ENCODE results near the gene DNAJC27.

Gene DNAJC27

DNA sequence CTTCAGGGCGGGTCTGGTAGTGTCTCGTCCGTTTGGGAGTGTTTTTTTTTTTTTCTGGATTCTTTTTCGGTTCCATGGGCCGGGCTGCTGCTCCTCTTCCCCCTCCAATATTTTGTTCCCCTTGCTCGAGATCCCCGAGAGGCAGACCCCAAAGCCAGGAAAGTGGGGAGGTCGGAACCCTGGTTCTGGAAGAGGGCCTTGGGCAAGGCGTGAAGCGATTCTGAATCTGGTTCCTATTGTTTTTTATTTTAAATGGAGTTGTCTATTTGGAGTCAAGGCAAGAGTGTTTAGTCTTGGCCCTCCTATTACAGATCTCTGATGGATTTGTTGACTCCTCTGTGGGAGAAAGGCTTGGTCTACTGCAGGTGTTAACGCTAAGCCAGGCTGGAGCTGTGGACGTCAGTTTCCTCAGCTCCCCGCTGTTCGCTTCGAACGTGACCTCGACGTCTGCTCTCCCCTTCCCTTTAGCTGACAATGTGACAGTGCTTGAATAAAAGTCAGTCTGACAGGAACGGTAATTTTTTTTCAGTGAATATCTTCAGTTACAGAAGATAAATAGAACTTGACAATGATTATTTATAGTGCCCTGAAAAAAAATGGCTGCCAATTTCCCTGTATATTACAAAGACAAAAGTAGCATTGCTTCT lies 683 bp upstream of the DNAJC27 start:
- Histone ChIP-seq H3K36me3 (peaks cover under 1% of the 10 kb centered on the region), H4K20me1 (no peaks in the 10 kb centered on the region), H3K9me3 (no peaks in the 10 kb centered on the region), H3K9ac (peak overlapping the region; percentile 93), H3K4me1 (peaks cover 22% of the 10 kb centered on the region), H3K27me3 (no peaks in the 10 kb centered on the region), H3K4me2 (peak overlapping the region; percentile 92), H3K4me3 (peak overlapping the region; percentile 84), H3K27ac (peak overlapping the region; percentile 93)
- TF ChIP-seq Cebpa-rat (IDR thresholded peaks at IDR 0.05) = no peak

DNA sequence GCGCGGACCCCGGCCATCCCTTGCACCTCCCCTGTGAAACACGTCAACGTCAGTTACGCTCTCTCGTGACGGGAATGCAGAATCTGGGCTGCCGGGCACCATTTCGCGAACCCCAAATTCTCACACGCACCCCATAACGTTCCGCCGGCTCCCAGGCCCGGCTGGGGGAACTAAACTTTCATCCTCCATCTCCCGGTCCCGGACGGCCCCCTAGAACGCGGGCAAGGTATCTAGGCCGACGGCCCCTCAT lies 544 bp downstream of the DNAJC27 start:
- H3K4me1 ChIP-seq = peaks cover 22% of the 10 kb centered on the region
- H3K27me3 ChIP-seq = no peaks in the 10 kb centered on the region
- peak overlapping the region; percentile 93 for H3K27ac ChIP-seq
- peak overlapping the region; percentile 84 for H3K4me3 ChIP-seq
- no peaks in the 10 kb centered on the region for H4K20me1 ChIP-seq
- H3K36me3 ChIP-seq = peaks cover 13% of the 10 kb centered on the region
- no peaks in the 10 kb centered on the region for H3K9me3 ChIP-seq
- TF ChIP-seq Cebpa-rat (IDR thresholded peaks at IDR 0.05) = no peak
- peak overlapping the region; percentile 92 for H3K4me2 ChIP-seq
- peak overlapping the region; percentile 93 for H3K9ac ChIP-seq

DNA sequence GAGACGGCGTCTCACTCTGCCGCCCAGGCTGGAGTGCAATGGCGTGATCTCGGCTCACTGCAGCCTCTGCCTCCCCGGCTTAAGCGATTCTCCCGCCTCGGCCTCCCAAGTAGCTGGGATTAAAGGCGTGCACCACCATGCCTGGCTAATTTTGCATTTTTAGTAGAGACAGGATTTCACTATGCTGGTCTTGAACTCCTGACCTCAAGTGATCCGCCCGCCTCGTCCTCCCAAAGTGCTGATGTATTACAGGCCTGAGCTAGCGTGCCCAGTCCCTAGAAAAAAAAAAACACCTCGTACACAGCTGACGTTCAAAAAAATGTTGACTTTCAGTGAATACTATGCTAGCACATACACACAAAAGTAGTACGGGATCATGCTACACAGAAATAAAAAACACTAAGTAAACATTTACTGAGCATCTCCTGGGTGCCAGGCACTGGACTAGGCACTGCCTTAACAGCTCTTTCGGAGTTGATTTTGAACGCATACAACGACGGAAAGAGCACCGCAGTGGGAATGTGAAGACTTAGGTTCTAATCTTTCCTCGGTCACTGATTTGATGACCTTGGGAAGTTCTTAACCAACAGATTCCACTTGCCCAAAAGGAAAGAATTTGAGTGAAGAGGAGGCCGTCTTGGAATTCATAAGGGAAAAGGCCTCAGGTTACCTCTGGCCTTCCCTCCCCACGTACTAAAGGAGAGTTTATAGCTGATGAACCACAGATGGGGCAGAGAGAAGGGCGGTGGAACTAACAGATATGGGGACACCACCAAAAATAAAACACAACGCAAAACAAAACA lies 1.1 kb downstream of the DNAJC27 start:
- Histone ChIP-seq H3K4me3 (peak overlapping the region; percentile 84), H3K27ac (peak overlapping the region; percentile 93), H3K27me3 (no peaks in the 10 kb centered on the region), H3K9me3 (no peaks in the 10 kb centered on the region), H4K20me1 (no peaks in the 10 kb centered on the region), H3K9ac (peak overlapping the region; percentile 93), H3K4me1 (peaks cover 22% of the 10 kb centered on the region), H3K36me3 (peaks cover 17% of the 10 kb centered on the region), H3K4me2 (peak overlapping the region; percentile 92)
- no peak for TF ChIP-seq Cebpa-rat (IDR thresholded peaks at IDR 0.05)

DNA sequence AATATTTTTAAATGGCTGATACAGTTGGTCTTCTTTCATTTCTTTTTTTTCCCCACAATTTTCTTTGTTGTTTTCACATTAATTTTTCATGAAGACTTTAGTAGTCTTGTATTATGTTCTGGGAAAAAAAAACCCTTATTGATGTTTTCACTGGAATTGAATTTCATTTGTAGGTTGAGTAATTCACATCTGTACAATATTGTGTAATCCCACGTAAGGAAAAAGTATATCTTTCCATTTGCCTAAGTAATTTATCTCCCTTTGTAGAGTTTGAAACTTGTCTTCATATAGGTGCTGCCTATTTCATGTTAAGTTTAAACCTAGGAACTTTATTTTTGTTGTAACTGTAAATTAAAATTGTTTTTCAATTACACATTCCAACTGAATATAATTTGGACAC lies 2.0 kb downstream of the DNAJC27 start:
- no peak for TF ChIP-seq Cebpa-rat (IDR thresholded peaks at IDR 0.05)
- H3K4me2 ChIP-seq = no peak overlapping the region

DNA sequence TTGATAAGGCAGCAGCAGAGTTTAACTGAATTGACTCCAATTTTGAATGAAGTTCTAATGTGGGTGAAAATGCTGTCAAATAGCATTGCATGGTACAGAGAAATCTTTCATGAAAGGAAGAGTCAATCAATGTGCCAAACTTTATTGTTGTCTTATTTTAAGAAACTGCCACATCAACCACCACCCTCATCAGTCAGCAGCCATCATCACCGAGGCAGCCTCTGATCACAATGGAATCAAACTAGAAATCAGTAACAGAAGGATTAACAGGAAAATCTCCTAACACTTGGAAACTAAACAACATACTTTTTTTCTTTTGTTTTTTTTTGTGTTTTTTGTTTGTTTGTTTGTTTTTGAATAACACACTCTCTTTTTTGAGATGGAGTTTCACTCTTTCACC lies 9.9 kb downstream of the DNAJC27 start:
- no peak overlapping the region for H3K27ac ChIP-seq
- no peak for TF ChIP-seq Cebpa-rat (IDR thresholded peaks at IDR 0.05)
- no peak overlapping the region for H3K4me3 ChIP-seq
- H3K27me3 ChIP-seq = no peaks in the 10 kb centered on the region
- peaks cover 86% of the 10 kb centered on the region for H3K36me3 ChIP-seq
- H3K4me2 ChIP-seq = no peak overlapping the region
- H4K20me1 ChIP-seq = no peaks in the 10 kb centered on the region
- peaks cover 8% of the 10 kb centered on the region for H3K4me1 ChIP-seq
- no peak overlapping the region for H3K9ac ChIP-seq
- H3K9me3 ChIP-seq = no peaks in the 10 kb centered on the region

More for the DNA sequence above, 2.0 kb downstream of the DNAJC27 start:
- Histone ChIP-seq H3K9me3 (no peaks in the 10 kb centered on the region), H3K4me3 (no peak overlapping the region), H3K9ac (no peak overlapping the region), H3K36me3 (peaks cover 26% of the 10 kb centered on the region), H3K4me1 (peaks cover 22% of the 10 kb centered on the region), H3K27ac (no peak overlapping the region), H3K27me3 (no peaks in the 10 kb centered on the region), H4K20me1 (no peaks in the 10 kb centered on the region)

DNA sequence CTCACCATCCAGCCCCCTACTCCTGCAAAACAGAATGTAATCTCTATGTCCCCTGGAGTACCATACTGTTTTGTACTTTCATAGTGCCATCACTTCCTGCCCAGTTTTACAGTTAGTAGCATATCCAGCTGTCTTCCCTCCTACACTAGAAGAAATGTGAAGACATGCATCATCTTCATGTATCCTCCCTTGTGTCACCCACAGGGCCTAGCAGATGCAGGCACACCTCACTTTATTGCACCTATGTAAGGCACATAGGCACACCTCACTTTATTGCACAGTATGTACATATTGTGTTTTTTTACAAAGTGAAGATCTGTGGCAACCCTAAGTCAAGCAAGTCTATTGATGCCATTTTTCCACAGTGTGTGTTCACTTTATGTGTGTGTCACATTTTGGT lies 12.0 kb downstream of the DNAJC27 start:
- H3K9me3 ChIP-seq = peaks cover 14% of the 10 kb centered on the region
- H3K9ac ChIP-seq = no peak overlapping the region
- no peak overlapping the region for H3K27ac ChIP-seq
- H3K27me3 ChIP-seq = no peaks in the 10 kb centered on the region
- H3K4me3 ChIP-seq = no peak overlapping the region
- H3K36me3 ChIP-seq = peaks cover 87% of the 10 kb centered on the region
- H4K20me1 ChIP-seq = no peaks in the 10 kb centered on the region
- TF ChIP-seq Cebpa-rat (IDR thresholded peaks at IDR 0.05) = no peak
- H3K4me1 ChIP-seq = peaks cover 8% of the 10 kb centered on the region
- no peak overlapping the region for H3K4me2 ChIP-seq

DNA sequence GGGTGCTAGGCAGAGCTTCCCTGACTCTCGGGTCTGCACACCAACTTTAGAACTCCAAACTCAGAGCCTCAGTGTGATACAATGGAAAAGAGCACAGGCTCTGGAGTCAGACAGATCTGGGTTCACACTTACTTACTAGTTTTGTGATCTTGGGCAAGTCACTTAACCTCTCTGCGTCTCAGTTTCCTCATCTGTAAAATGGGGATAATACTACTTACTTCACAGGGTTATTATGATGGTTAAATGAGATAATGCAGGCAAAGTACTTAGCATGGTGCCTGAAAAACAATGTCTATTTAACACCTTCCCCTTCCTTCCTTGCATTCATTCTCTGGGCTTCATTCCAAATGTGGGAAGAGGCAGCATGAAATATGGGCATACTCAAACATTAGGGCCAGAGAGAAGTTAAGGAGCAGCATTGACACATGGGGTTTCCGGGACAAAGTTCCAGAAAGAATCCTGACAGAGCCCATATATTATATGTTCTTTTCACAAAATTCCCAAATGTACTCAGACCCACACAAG lies 13.3 kb downstream of the DNAJC27 start:
- Histone ChIP-seq H3K27me3 (no peaks in the 10 kb centered on the region), H3K36me3 (peaks cover 88% of the 10 kb centered on the region), H3K9ac (no peak overlapping the region), H3K27ac (no peak overlapping the region), H3K4me3 (no peak overlapping the region), H3K9me3 (peaks cover 15% of the 10 kb centered on the region), H4K20me1 (no peaks in the 10 kb centered on the region), H3K4me2 (no peak overlapping the region), H3K4me1 (peaks cover 8% of the 10 kb centered on the region)
- TF ChIP-seq Cebpa-rat (IDR thresholded peaks at IDR 0.05) = no peak

DNA sequence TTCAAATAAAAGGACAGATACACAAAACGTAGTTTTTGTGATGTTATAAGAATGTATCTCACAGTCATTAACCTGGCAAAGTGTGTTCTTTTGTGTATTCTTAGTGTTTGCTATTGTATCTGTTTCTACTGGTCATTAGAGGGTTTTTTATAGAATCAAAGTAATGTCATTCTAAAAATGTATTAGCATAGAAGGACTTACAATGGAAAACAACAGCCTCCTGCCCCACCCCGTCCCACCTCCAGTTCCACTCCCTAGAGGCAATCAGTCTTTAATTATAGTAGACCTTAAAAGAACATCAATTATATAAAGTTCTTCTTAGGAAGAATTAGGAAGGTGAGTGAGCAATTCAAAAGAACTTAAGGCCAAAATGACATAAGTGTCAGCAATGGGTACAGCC lies 13.8 kb downstream of the DNAJC27 start:
- TF ChIP-seq Cebpa-rat (IDR thresholded peaks at IDR 0.05) = no peak
- H3K9me3 ChIP-seq = peaks cover 15% of the 10 kb centered on the region
- no peaks in the 10 kb centered on the region for H4K20me1 ChIP-seq
- H3K27me3 ChIP-seq = no peaks in the 10 kb centered on the region
- peaks cover 8% of the 10 kb centered on the region for H3K4me1 ChIP-seq
- H3K4me2 ChIP-seq = no peak overlapping the region
- peaks cover 83% of the 10 kb centered on the region for H3K36me3 ChIP-seq
- H3K27ac ChIP-seq = no peak overlapping the region
- H3K9ac ChIP-seq = no peak overlapping the region
- H3K4me3 ChIP-seq = no peak overlapping the region

DNA sequence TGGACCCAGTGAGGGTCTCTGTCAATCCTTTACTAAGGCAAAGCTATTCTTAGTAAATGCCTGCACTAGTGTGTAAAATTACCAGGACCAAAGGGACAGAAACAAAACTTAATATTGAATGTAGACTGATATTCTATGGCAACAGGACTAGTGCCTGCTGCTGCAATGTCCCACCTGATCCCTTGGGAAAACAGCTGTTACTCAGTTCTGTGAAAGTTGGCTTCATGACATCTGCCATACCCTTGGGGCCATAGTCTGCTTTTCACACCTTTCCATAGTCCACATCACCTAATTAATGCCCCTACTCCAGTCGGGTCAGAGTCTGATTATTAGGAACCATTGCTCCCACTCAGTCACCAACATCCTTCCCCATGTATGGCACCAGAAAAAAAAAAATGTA lies 14.5 kb downstream of the DNAJC27 start:
- H3K27ac ChIP-seq = no peak overlapping the region
- peaks cover 77% of the 10 kb centered on the region for H3K36me3 ChIP-seq
- H4K20me1 ChIP-seq = no peaks in the 10 kb centered on the region
- peaks cover 8% of the 10 kb centered on the region for H3K4me1 ChIP-seq
- H3K9ac ChIP-seq = no peak overlapping the region
- H3K9me3 ChIP-seq = peaks cover 15% of the 10 kb centered on the region
- no peak overlapping the region for H3K4me2 ChIP-seq
- no peak for TF ChIP-seq Cebpa-rat (IDR thresholded peaks at IDR 0.05)
- H3K27me3 ChIP-seq = no peaks in the 10 kb centered on the region
- no peak overlapping the region for H3K4me3 ChIP-seq

DNA sequence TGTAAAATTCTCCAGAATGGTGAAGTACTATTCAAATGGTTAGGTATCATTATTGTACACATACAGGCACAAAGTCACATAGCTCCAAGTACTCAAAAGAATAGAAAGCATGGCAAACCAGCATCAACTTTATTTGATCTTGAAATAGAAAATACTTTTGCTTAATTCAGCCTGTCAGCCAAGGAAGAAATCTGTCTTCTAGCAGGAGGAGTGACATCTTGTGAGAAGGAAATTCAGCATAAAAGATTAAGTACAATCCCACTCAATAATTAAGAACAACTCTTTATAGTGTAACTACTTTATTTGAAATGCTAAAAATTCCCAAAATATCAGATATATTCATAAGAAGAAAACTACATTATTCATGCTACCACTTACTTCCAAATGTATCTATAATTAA lies 15.8 kb downstream of the DNAJC27 start:
- peaks cover 15% of the 10 kb centered on the region for H3K9me3 ChIP-seq
- peaks cover 8% of the 10 kb centered on the region for H3K4me1 ChIP-seq
- no peak overlapping the region for H3K4me2 ChIP-seq
- TF ChIP-seq Cebpa-rat (IDR thresholded peaks at IDR 0.05) = no peak
- no peak overlapping the region for H3K9ac ChIP-seq
- H3K27me3 ChIP-seq = no peaks in the 10 kb centered on the region
- no peak overlapping the region for H3K27ac ChIP-seq
- no peaks in the 10 kb centered on the region for H4K20me1 ChIP-seq
- H3K36me3 ChIP-seq = peaks cover 78% of the 10 kb centered on the region
- H3K4me3 ChIP-seq = no peak overlapping the region
